GM23338 (cell line): ENCODE results near the gene C5orf24. TPM values are rescaled to one million over a fixed set of nuclear protein-coding genes. Genes with fewer than 3 reads are reported as not detected.
A peak's percentile ranks its signal among the peaks of the same experiment; 100 is the strongest.

Experiments used
- ATAC-seq: fragments of 200-7000 bp; cut with Tn5 transposase; 3 replicates; pipeline ENCODE4 v1.9.1; 2020
- DNase-seq: peaks from one replicate; pipeline ENCODE4 v3.0.0-alpha.2; 2015; ENCODE audit warnings: low spot score
- H2AFZ ChIP-seq: fragments of 200-600 bp; sonication (generic); 2 replicates; pipeline ENCODE4 v1.8.0; 2016; ENCODE audit warnings: antibody characterized with exemption, mild to moderate bottlenecking, moderate library complexity
- H3F3A ChIP-seq: fragments of 200-600 bp; sonication (generic); replicated peaks from 2 replicates; pipeline ENCODE4 v1.8.0; 2017; ENCODE audit warnings: antibody characterized with exemption, mixed run types, low read depth
- H3K27ac ChIP-seq: fragments of 200-600 bp; sonication (generic); 2 replicates; pipeline ENCODE4 v1.6.1; 2016; ENCODE audit warnings: low read depth
- H3K27me3 ChIP-seq: fragments of 200-600 bp; sonication (generic); 2 replicates; pipeline ENCODE4 v1.8.0; 2016; ENCODE audit warnings: mild to moderate bottlenecking, mixed run types, moderate library complexity; ENCODE audit not compliant: insufficient read depth
- H3K36me3 ChIP-seq: fragments of 200-600 bp; sonication (generic); 2 replicates; pipeline ENCODE4 v1.8.0; 2016; ENCODE audit warnings: mild to moderate bottlenecking; ENCODE audit not compliant: insufficient read depth
- H3K4me1 ChIP-seq: fragments of 200-600 bp; sonication (generic); 2 replicates; pipeline ENCODE4 v1.8.0; 2016; ENCODE audit warnings: mild to moderate bottlenecking, moderate library complexity; ENCODE audit not compliant: insufficient read depth
- H3K4me2 ChIP-seq: fragments of 200-600 bp; sonication (generic); 2 replicates; pipeline ENCODE4 v1.7.1; 2017; ENCODE audit warnings: mixed run types
- H3K4me3 ChIP-seq: fragments of 200-600 bp; sonication (generic); 2 replicates; pipeline ENCODE4 v1.6.1; 2016; ENCODE audit warnings: mixed run types
- H3K79me2 ChIP-seq: fragments of 200-600 bp; sonication (generic); replicated peaks from 2 replicates; pipeline ENCODE4 v1.8.0; 2017; ENCODE audit warnings: mild to moderate bottlenecking; ENCODE audit not compliant: insufficient read depth
- H3K9me2 ChIP-seq: fragments of 200-600 bp; sonication (generic); 2 replicates; pipeline ENCODE4 v1.8.0; 2017; ENCODE audit not compliant: insufficient read depth
- H4K20me1 ChIP-seq: fragments of 200-600 bp; sonication (generic); replicated peaks from 2 replicates; pipeline ENCODE4 v1.8.0; 2017; ENCODE audit warnings: mild to moderate bottlenecking; ENCODE audit not compliant: insufficient read depth
- H3K27ac Mint-ChIP-seq: 2 replicates; pipeline ENCODE4 v1.8.0; 2020; ENCODE audit warnings: inconsistent platforms, mild to moderate bottlenecking, moderate library complexity, mixed read lengths
- H3K27me3 Mint-ChIP-seq: 3 replicates; pipeline ENCODE4 v1.8.0; 2022; ENCODE audit warnings: low read depth, mild to moderate bottlenecking, moderate library complexity, mixed read lengths, inconsistent platforms; ENCODE audit not compliant: insufficient read depth, poor library complexity
- H3K36me3 Mint-ChIP-seq: 3 replicates; pipeline ENCODE4 v1.8.0; 2021; ENCODE audit warnings: low read depth, mild to moderate bottlenecking, inconsistent platforms, moderate library complexity, mixed read lengths
- H3K4me1 Mint-ChIP-seq: 3 replicates; pipeline ENCODE4 v1.8.0; 2020; ENCODE audit warnings: mild to moderate bottlenecking, inconsistent platforms, mixed read lengths
- H3K4me3 Mint-ChIP-seq: 3 replicates; pipeline ENCODE4 v1.8.0; 2021; ENCODE audit warnings: moderate library complexity, mild to moderate bottlenecking, inconsistent platforms, mixed read lengths
- H3K9me3 Mint-ChIP-seq: 3 replicates; pipeline ENCODE4 v1.8.0; 2020; ENCODE audit warnings: moderate library complexity, mild to moderate bottlenecking, inconsistent platforms, mixed read lengths
- CREB1 ChIP-seq: fragments of 250-450 bp; sonication (Bioruptor Pico); IDR thresholded peaks from 2 replicates; pipeline ENCODE4 v1.5.0; 2020; ENCODE audit warnings: low read depth, mild to moderate bottlenecking, moderate library complexity
- EZH2phosphoT487 ChIP-seq: fragments of 200-600 bp; sonication (generic); IDR thresholded peaks from one replicate; pipeline ENCODE4 v1.8.1; 2018; ENCODE audit warnings: antibody characterized with exemption; ENCODE audit not compliant: unreplicated experiment
- NANOG ChIP-seq: IDR thresholded peaks from 2 replicates; pipeline ENCODE4 v1.6.1; 2016; ENCODE audit warnings: antibody characterized with exemption, borderline replicate concordance
- POLR2AphosphoS5 ChIP-seq: IDR thresholded peaks from 2 replicates; pipeline ENCODE4 v1.6.1; 2016; ENCODE audit warnings: antibody characterized with exemption, low read depth
- STAT1 ChIP-seq: IDR thresholded peaks from one replicate; pipeline ENCODE4 v1.6.1; 2016; ENCODE audit warnings: antibody characterized with exemption; ENCODE audit not compliant: unreplicated experiment
- ZNF331 ChIP-seq: fragments of 250-450 bp; sonication (Bioruptor Pico); IDR thresholded peaks from 2 replicates; pipeline ENCODE4 v1.5.0; 2020; ENCODE audit warnings: low read depth, mild to moderate bottlenecking, moderate library complexity
- polyA plus RNA-seq: library from polyadenylated mRNA; unstranded; fragments of >200 nt; fragmentation: Nextera tagmentation; extraction: Ambion mirVana; gene quantifications from 2 replicates; pipeline ENCODE4 v1.2.1, GENCODE V29; 2016
- total RNA-seq: library from RNA; depleted of rRNA; stranded (reverse); fragments of >200 nt; shearing (Covaris generic); gene quantifications from 2 replicates; pipeline ENCODE4 v1.2.3, GENCODE V29; 2014
- TF ChIP-seq, protein P1 (sequence below): IDR thresholded peaks from one replicate; pipeline ENCODE4 v1.6.1; 2018; ENCODE audit warnings: antibody characterized with exemption; ENCODE audit not compliant: unreplicated experiment
- TF ChIP-seq, protein P2 (sequence below): fragments of 250-450 bp; sonication (Bioruptor Pico); IDR thresholded peaks from 2 replicates; pipeline ENCODE4 v1.5.0; 2020; ENCODE audit warnings: mild to moderate bottlenecking, moderate library complexity

C5orf24 gene
- total and polyA plus RNA-seq, 2 experiments from 2014 or later = 14.6 to 21.1 TPM

DNA sequence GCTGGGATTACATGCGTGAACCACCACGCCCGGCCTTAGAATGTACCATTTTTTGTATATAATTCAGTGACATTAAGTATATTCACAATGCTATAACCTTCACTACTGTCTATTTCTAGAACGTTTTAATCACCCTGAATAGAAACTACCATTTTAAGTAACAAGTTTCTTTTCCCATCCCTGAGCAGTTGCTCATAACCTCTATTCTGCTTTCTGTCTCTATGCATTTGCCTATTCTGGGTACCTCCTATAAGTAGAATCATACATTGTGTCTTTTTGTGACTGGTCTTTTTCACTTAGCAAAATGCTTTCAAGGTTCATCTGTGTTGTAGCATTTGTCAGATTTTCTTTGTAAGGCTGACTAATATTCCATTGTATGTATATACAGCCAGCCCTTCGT is 47.3 kb upstream of the C5orf24 start (continued):
- TF ChIP-seq ZNF331 = no peak
- no peak for TF ChIP-seq NANOG
- no peak for TF ChIP-seq EZH2phosphoT487
- TF ChIP-seq, protein P1, sequence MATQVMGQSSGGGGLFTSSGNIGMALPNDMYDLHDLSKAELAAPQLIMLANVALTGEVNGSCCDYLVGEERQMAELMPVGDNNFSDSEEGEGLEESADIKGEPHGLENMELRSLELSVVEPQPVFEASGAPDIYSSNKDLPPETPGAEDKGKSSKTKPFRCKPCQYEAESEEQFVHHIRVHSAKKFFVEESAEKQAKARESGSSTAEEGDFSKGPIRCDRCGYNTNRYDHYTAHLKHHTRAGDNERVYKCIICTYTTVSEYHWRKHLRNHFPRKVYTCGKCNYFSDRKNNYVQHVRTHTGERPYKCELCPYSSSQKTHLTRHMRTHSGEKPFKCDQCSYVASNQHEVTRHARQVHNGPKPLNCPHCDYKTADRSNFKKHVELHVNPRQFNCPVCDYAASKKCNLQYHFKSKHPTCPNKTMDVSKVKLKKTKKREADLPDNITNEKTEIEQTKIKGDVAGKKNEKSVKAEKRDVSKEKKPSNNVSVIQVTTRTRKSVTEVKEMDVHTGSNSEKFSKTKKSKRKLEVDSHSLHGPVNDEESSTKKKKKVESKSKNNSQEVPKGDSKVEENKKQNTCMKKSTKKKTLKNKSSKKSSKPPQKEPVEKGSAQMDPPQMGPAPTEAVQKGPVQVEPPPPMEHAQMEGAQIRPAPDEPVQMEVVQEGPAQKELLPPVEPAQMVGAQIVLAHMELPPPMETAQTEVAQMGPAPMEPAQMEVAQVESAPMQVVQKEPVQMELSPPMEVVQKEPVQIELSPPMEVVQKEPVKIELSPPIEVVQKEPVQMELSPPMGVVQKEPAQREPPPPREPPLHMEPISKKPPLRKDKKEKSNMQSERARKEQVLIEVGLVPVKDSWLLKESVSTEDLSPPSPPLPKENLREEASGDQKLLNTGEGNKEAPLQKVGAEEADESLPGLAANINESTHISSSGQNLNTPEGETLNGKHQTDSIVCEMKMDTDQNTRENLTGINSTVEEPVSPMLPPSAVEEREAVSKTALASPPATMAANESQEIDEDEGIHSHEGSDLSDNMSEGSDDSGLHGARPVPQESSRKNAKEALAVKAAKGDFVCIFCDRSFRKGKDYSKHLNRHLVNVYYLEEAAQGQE = no peak
- no peak for TF ChIP-seq STAT1
- TF ChIP-seq POLR2AphosphoS5 = no peak

DNA sequence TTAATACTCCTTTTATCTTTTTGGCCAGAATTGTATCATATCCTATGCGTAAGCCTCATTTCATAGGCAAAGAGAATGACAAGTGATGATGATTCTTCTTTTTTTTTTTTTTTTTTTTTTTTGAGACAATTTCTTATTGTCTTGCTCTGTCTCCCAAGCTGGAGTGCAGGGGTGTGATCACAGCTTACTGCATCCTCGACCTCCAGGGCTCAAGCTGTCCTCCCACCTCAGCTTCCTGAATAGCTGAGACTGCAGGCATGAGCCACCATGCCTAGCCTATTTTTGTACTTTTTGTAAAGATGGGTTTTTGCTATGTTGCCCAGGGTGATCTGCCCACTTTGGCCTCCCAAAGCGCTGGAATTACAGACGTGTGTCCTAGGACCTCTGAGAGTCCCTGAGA is 41.9 kb upstream of the C5orf24 start:
- H4K20me1 ChIP-seq = peaks cover 14% of the 10 kb centered on the region
- no peak for TF ChIP-seq CREB1 (CRISPR knock-in tag)
- peaks cover 32% of the 10 kb centered on the region for H3K36me3 ChIP-seq
- H3K27ac Mint-ChIP-seq = no peak overlapping the region
- DNase-seq (no peak), ATAC-seq (no peak)
- no peaks in the 10 kb centered on the region for H3K27me3 Mint-ChIP-seq
- H3K27ac ChIP-seq = peak overlapping the region; percentile 4; the same call in 1 of the 2 replicates
- H3K4me3 Mint-ChIP-seq = no peak overlapping the region
- H3K4me3 ChIP-seq = no peak overlapping the region
- H3K9me3 Mint-ChIP-seq = no peaks in the 10 kb centered on the region
- H3K4me2 ChIP-seq = no peak overlapping the region
- peaks cover 2% of the 10 kb centered on the region for H3K79me2 ChIP-seq
- H3F3A ChIP-seq = no peaks in the 10 kb centered on the region; the same call in 1 of the 2 replicates
- no peaks in the 10 kb centered on the region for H3K27me3 ChIP-seq
- no peak overlapping the region for H2AFZ ChIP-seq
- no peaks in the 10 kb centered on the region for H3K4me1 Mint-ChIP-seq
- peaks cover 52% of the 10 kb centered on the region for H3K36me3 Mint-ChIP-seq
- no peaks in the 10 kb centered on the region for H3K4me1 ChIP-seq
- no peaks in the 10 kb centered on the region for H3K9me2 ChIP-seq

DNA sequence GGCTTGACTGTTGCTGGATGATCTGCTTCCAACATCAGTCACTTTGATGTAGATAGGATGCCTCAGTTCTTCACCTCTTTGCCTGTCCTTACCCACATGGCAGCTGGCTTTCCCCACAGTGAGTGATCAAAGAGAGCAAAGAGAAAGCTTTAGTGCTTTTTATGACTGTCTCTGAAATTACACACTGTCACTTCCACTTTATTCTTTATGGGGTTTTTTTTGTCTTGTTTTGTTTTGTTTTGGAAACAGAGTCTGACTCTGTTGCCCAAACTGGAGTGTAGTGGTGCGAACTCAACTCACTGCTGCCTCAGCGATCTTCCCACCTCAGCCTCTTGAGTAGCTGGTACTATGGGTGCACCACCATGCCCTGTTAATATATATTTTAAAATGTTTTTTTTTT is 32.4 kb upstream of the C5orf24 start:
- no peak overlapping the region for H3K27ac ChIP-seq
- H3K4me3 Mint-ChIP-seq = no peak overlapping the region
- H3K27me3 ChIP-seq = no peaks in the 10 kb centered on the region
- peaks cover 1% of the 10 kb centered on the region for H3K27me3 Mint-ChIP-seq
- H2AFZ ChIP-seq = no peak overlapping the region
- H3F3A ChIP-seq = no peaks in the 10 kb centered on the region; the same call in 1 of the 2 replicates
- H3K4me1 ChIP-seq = no peaks in the 10 kb centered on the region
- H3K36me3 Mint-ChIP-seq = peaks cover 68% of the 10 kb centered on the region
- no peaks in the 10 kb centered on the region for H3K9me3 Mint-ChIP-seq
- ATAC-seq (no peak), DNase-seq (no peak)
- 0 out of 2 replicates have a peak, but pooled peaks cover 6% of the 10 kb centered on the region for H4K20me1 ChIP-seq
- no peaks in the 10 kb centered on the region for H3K4me1 Mint-ChIP-seq
- no peak overlapping the region for H3K4me2 ChIP-seq
- no peaks in the 10 kb centered on the region for H3K9me2 ChIP-seq
- peaks cover 53% of the 10 kb centered on the region for H3K36me3 ChIP-seq
- no peak overlapping the region for H3K4me3 ChIP-seq
- H3K27ac Mint-ChIP-seq = no peak overlapping the region
- H3K79me2 ChIP-seq = no peaks in the 10 kb centered on the region
- TF ChIP-seq, protein P2, sequence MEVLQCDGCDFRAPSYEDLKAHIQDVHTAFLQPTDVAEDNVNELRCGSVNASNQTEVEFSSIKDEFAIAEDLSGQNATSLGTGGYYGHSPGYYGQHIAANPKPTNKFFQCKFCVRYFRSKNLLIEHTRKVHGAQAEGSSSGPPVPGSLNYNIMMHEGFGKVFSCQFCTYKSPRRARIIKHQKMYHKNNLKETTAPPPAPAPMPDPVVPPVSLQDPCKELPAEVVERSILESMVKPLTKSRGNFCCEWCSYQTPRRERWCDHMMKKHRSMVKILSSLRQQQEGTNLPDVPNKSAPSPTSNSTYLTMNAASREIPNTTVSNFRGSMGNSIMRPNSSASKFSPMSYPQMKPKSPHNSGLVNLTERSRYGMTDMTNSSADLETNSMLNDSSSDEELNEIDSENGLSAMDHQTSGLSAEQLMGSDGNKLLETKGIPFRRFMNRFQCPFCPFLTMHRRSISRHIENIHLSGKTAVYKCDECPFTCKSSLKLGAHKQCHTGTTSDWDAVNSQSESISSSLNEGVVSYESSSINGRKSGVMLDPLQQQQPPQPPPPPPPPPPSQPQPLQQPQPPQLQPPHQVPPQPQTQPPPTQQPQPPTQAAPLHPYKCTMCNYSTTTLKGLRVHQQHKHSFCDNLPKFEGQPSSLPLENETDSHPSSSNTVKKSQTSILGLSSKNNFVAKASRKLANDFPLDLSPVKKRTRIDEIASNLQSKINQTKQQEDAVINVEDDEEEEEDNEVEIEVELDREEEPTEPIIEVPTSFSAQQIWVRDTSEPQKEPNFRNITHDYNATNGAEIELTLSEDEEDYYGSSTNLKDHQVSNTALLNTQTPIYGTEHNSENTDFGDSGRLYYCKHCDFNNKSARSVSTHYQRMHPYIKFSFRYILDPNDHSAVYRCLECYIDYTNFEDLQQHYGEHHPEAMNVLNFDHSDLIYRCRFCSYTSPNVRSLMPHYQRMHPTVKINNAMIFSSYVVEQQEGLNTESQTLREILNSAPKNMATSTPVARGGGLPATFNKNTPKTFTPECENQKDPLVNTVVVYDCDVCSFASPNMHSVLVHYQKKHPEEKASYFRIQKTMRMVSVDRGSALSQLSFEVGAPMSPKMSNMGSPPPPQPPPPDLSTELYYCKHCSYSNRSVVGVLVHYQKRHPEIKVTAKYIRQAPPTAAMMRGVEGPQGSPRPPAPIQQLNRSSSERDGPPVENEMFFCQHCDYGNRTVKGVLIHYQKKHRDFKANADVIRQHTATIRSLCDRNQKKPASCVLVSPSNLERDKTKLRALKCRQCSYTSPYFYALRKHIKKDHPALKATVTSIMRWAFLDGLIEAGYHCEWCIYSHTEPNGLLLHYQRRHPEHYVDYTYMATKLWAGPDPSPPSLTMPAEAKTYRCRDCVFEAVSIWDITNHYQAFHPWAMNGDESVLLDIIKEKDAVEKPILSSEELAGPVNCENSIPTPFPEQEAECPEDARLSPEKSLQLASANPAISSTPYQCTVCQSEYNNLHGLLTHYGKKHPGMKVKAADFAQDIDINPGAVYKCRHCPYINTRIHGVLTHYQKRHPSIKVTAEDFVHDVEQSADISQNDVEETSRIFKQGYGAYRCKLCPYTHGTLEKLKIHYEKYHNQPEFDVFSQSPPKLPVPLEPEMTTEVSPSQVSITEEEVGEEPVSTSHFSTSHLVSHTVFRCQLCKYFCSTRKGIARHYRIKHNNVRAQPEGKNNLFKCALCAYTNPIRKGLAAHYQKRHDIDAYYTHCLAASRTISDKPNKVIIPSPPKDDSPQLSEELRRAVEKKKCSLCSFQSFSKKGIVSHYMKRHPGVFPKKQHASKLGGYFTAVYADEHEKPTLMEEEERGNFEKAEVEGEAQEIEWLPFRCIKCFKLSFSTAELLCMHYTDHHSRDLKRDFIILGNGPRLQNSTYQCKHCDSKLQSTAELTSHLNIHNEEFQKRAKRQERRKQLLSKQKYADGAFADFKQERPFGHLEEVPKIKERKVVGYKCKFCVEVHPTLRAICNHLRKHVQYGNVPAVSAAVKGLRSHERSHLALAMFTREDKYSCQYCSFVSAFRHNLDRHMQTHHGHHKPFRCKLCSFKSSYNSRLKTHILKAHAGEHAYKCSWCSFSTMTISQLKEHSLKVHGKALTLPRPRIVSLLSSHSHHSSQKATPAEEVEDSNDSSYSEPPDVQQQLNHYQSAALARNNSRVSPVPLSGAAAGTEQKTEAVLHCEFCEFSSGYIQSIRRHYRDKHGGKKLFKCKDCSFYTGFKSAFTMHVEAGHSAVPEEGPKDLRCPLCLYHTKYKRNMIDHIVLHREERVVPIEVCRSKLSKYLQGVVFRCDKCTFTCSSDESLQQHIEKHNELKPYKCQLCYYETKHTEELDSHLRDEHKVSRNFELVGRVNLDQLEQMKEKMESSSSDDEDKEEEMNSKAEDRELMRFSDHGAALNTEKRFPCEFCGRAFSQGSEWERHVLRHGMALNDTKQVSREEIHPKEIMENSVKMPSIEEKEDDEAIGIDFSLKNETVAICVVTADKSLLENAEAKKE (CRISPR knock-in tag) = no peak
- TF ChIP-seq, protein P1 = no peak
